Activated T-cell treated with anti-CD3 and anti-CD28 coated beads, Interleukin-2, amount 50 U/mL, for 4 hours (primary cell): ENCODE measurements around the gene FANK1. TPM values are rescaled to one million over a fixed set of nuclear protein-coding genes. Genes with fewer than 3 reads are reported as not detected.
"Not testable (repeated sequence)": the region's sequence is repeated elsewhere in the genome, so short reads cannot be mapped to it uniquely, and the experiment has no call there.

Experiments used
- ATAC-seq, 2 donors: fragments of 200-7000 bp; cut with Tn5 transposase; one replicate each; pipeline ENCODE4 v1.10.0; 2021
- DNase-seq: peaks from one replicate; pipeline ENCODE4 v3.0.0-alpha.2; 2020
- H3K27me3 Mint-ChIP-seq: one replicate; pipeline ENCODE4 v1.8.0; 2021; ENCODE audit warnings: low read depth, mixed read lengths
- H3K36me3 Mint-ChIP-seq: one replicate; pipeline ENCODE4 v1.8.0; 2022; ENCODE audit warnings: mixed read lengths; ENCODE audit not compliant: insufficient read depth
- H3K4me1 Mint-ChIP-seq: one replicate; pipeline ENCODE4 v1.8.0; 2021; ENCODE audit warnings: low read depth, mixed read lengths
- H3K4me3 Mint-ChIP-seq: one replicate; pipeline ENCODE4 v1.8.0; 2021; ENCODE audit warnings: mild to moderate bottlenecking, moderate library complexity, mixed read lengths
- H3K9me3 Mint-ChIP-seq: one replicate; pipeline ENCODE4 v1.8.0; 2021; ENCODE audit warnings: mixed read lengths
- total RNA-seq, 3 donors: library from RNA; stranded (reverse); gene quantifications; one replicate each; pipeline ENCODE4 v1.2.1, GENCODE V29; 2021

FANK1 gene
- total RNA-seq, 3 donors from 2014 or later, result 0.37 to 0.71 (median 0.66) TPM

GRCh38 chr10:125905069-125905994, 9.0 kb downstream of the FANK1 start:
- H3K9me3 Mint-ChIP-seq, H3K27me3 Mint-ChIP-seq, H3K4me3 Mint-ChIP-seq, H3K36me3 Mint-ChIP-seq, DNase-seq, H3K4me1 Mint-ChIP-seq, ATAC-seq: not testable (repeated sequence)

DNA sequence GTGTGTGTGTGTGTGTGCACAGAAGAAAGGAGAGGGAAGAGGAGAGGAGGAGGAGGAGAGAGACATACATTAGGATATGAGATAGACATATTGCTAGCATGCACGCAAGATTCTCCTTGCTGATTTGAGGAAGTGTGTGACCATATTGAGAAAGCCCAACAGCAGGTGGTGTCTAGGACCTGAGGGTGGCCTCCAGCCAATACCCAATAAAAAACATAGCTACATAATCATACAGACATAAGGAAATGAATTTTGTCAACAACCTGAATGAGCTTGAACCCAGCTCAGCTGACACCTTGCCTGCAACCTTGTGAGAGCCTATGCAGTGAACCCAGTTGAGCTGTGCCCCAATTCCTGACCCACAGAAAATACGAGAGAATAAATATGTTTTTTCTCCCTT, 11.2 kb downstream of the FANK1 start:
- H3K9me3 Mint-ChIP-seq, H3K36me3 Mint-ChIP-seq, DNase-seq, ATAC-seq, H3K27me3 Mint-ChIP-seq, H3K4me3 Mint-ChIP-seq, H3K4me1 Mint-ChIP-seq: not testable (repeated sequence)

DNA sequence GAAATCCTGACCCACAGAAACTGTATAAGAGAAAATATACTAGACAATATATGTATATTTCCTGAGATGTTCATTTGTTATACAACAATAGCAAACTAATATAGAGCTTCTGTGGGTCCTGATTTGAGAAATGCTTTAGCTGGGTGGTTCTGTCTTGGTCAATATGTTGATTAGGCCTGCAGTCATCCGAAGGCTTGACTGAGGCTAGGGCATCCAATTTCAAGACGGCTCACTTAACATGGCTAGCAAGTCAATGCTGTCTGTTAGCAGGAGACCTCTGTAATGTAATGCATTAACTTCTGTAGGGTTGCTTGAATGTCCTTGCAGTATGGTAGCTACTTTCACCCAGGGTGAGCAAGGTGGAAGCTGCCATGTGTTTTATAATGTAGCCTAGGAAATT, 12.4 kb downstream of the FANK1 start:
- not testable (repeated sequence) for H3K4me3 Mint-ChIP-seq, H3K36me3 Mint-ChIP-seq, H3K27me3 Mint-ChIP-seq, ATAC-seq, DNase-seq, H3K9me3 Mint-ChIP-seq, H3K4me1 Mint-ChIP-seq

GRCh38 chr10:125909491-125909890, 13.1 kb downstream of the FANK1 start:
- ATAC-seq, DNase-seq, H3K4me3 Mint-ChIP-seq, H3K4me1 Mint-ChIP-seq, H3K9me3 Mint-ChIP-seq, H3K36me3 Mint-ChIP-seq, H3K27me3 Mint-ChIP-seq: not testable (repeated sequence)

DNA sequence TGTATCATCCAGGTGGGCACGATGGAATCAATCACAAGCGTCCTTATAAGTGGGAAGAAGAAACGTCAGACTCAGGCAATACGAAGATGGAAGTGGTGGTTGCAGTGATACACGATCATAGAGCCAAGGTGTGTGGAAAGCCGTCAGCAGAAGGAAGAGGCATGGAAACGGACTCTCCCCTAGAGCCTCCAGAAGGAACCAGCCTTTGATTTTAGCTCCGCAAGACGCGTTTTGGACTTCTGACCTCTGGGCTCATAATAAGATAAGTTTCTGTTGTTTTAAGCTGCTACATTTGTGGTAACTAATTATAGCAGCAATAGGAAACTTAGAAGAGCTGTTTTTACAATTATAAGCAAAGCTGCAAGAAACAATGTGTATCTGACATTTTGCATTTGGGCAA, 14.8 kb downstream of the FANK1 start:
- Mint-ChIP-seq H3K27me3 (peaks cover 11% of the 10 kb centered on the region), H3K4me3 (no peak overlapping the region), H3K36me3 (no peaks in the 10 kb centered on the region), H3K9me3 (no peaks in the 10 kb centered on the region), H3K4me1 (no peaks in the 10 kb centered on the region)
- ATAC-seq (no peak), DNase-seq (no peak)

DNA sequence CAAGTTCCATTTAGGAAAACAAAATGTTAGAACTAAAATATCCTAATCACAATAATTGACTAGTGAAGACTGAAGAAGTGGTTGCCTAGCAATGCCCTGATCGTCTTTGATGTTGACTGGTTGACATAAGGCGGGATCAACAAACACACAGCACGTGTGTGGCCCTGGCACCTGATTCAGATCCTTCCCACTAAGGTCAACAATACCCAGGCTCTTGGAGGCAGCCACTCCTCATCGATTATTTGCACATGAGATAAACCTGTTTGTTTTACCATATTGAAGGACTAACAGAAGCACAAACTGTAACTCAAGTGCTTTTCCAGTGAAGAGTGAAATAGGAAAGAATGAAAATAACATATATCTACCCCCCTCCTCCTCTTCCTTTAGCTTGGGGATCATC, 15.6 kb downstream of the FANK1 start:
- H3K4me1 Mint-ChIP-seq, result no peaks in the 10 kb centered on the region
- no peak for ATAC-seq
- peaks cover 12% of the 10 kb centered on the region for H3K27me3 Mint-ChIP-seq
- no peaks in the 10 kb centered on the region for H3K9me3 Mint-ChIP-seq
- no peaks in the 10 kb centered on the region for H3K36me3 Mint-ChIP-seq
- DNase-seq, result no peak
- H3K4me3 Mint-ChIP-seq, result no peak overlapping the region

DNA sequence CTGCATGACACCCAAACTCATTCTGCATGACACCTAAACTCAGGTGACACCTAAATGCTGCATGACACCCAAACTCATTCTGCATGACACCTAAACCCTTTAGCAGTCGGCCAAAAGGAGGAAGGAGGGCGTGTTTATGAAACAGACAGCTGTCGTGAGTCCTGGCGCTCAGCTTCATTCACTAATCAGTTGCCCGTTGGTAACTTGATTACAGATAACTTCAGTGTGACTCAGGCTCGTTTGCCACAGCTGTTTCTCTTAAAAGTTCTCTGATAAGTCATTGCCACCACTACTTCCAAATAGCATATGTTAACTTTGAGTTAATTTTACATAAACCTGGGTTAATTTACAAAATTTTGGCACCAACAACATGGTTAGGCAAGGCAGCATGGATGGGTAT, 16.9 kb downstream of the FANK1 start:
- H3K36me3 Mint-ChIP-seq, H3K4me3 Mint-ChIP-seq: not testable (repeated sequence)

GRCh38 chr10:125916977-125917376, 20.6 kb downstream of the FANK1 start:
- H3K36me3 Mint-ChIP-seq, result no peaks in the 10 kb centered on the region
- no peaks in the 10 kb centered on the region for H3K9me3 Mint-ChIP-seq
- DNase-seq (no peak), ATAC-seq (no peak)
- H3K4me3 Mint-ChIP-seq, result no peak overlapping the region
- no peaks in the 10 kb centered on the region for H3K4me1 Mint-ChIP-seq
- peaks cover 12% of the 10 kb centered on the region for H3K27me3 Mint-ChIP-seq

More for the DNA sequence above, 16.9 kb downstream of the FANK1 start:
- not testable (repeated sequence) for H3K4me1 Mint-ChIP-seq, H3K9me3 Mint-ChIP-seq, ATAC-seq, DNase-seq
- peaks cover 12% of the 10 kb centered on the region for H3K27me3 Mint-ChIP-seq

DNA sequence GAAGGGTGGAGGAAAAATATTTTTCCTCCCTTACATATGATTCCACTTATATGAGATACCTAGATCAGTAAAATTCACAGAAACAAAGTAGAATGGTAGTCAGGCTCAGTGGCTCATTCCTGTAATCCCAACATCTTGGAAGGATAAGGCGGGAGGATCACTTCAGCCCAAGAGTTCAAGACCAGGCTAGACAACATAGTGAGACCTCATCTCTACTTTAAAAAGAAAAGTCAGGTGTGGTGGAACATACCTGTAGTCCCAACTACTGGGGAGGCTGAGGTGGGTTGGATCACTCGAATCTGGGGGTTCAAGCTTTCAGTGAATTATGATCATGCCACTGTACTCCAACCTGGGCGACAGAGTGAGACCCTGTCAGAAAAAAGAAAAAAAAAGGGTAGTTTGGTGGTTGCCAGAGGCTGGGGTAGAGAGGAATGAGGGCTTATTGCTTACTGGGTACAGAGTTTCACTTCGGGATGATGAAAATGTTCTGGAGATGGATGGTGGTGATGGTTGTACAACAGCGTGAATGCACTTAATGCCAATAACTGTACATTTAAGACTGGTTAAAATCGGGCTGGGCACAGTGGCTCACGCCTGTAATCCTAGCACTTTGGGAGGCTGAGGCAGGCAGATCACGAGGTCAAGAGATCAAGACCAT, 21.5 kb downstream of the FANK1 start:
- H3K36me3 Mint-ChIP-seq, H3K9me3 Mint-ChIP-seq, DNase-seq, H3K4me1 Mint-ChIP-seq, ATAC-seq, H3K4me3 Mint-ChIP-seq: not testable (repeated sequence)
- peaks cover 12% of the 10 kb centered on the region for H3K27me3 Mint-ChIP-seq

DNA sequence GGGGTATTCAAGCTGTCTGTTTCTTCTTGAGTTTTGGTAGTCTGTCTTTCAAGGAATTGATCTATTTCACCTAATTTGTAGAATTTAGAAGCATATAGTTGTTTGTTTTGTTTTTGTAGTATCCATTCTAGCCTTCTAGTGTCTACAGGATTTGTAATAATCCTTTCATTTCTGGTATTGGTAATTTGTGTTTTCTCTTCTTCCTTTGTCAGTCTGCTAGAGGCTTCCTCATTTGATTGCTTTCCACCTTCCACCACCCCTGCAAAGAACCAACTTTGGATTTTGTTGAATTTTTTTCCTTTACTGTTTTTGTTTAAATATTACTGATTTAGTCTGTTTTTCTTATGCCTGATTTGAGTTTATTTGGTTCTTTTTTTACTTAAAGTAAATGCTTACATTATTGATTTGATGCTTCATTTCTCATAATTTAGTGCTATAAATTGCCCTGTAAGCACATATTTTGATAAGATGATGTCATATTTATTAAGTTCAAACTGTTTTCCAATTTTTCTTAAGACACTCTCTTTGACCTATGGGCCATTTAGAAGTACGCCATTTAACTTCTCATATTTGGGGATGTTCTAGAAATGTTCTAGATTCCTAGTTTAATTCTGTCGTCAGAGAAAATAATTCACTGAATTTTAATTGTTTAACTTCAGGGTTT, 25.4 kb downstream of the FANK1 start:
- not testable (repeated sequence) for DNase-seq, ATAC-seq, H3K36me3 Mint-ChIP-seq, H3K4me3 Mint-ChIP-seq, H3K9me3 Mint-ChIP-seq, H3K27me3 Mint-ChIP-seq, H3K4me1 Mint-ChIP-seq

DNA sequence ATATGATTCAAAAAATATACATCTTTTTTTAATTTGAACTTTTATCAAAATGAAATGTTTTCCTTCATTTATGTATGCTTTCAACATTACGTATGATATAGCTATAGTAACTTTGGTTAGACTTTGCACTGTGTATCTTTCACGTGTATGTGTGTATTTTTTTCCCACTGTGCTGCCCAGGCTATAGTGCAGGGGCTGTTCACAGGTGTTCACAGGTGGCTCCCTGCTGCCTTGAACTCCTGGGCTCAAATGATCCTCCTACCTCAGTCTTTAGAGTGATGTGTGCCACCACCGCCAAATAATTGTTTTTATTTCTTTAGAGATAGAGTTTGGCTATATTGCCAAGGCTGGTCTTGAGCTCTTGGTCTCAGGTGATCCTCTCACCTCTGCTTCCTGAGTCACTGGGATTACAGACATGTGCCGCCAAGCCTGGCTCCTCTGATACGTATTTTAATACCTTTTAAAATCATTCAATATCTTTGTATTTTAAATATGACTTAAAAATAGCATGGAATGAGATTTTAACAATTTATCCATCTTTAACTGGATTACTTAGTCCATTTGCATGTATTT, 29.0 kb downstream of the FANK1 start:
- Mint-ChIP-seq H3K27me3 (no peaks in the 10 kb centered on the region), H3K4me1 (no peaks in the 10 kb centered on the region), H3K9me3 (no peaks in the 10 kb centered on the region), H3K36me3 (no peaks in the 10 kb centered on the region), H3K4me3 (no peak overlapping the region)
- no peak for DNase-seq
- no peak for ATAC-seq

DNA sequence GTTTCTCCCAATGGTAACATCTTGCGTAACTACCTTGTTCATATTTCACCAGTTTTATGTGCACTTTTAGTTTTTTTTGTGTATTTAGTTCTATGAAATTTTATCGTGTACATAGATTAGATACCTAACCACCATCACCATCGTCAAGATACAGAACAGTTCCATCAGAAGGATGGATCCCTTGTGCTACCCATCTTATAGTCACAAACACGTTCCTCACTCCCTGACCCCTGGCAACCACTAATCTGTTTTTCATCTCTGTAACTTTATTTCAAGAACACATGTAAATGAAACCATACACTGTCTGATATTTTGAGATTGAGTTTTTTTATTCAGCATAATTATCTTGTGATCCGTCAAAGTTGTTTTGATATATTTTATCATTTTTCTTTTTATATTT, 29.9 kb downstream of the FANK1 start:
- Mint-ChIP-seq H3K4me1 (no peaks in the 10 kb centered on the region), H3K27me3 (no peaks in the 10 kb centered on the region), H3K36me3 (no peaks in the 10 kb centered on the region), H3K9me3 (no peaks in the 10 kb centered on the region), H3K4me3 (no peak overlapping the region)
- ATAC-seq (no peak), DNase-seq (no peak)

GRCh38 chr10:125927265-125927664, 30.9 kb downstream of the FANK1 start:
- not testable (repeated sequence) for ATAC-seq, H3K27me3 Mint-ChIP-seq, H3K4me3 Mint-ChIP-seq, DNase-seq, H3K4me1 Mint-ChIP-seq, H3K9me3 Mint-ChIP-seq, H3K36me3 Mint-ChIP-seq

DNA sequence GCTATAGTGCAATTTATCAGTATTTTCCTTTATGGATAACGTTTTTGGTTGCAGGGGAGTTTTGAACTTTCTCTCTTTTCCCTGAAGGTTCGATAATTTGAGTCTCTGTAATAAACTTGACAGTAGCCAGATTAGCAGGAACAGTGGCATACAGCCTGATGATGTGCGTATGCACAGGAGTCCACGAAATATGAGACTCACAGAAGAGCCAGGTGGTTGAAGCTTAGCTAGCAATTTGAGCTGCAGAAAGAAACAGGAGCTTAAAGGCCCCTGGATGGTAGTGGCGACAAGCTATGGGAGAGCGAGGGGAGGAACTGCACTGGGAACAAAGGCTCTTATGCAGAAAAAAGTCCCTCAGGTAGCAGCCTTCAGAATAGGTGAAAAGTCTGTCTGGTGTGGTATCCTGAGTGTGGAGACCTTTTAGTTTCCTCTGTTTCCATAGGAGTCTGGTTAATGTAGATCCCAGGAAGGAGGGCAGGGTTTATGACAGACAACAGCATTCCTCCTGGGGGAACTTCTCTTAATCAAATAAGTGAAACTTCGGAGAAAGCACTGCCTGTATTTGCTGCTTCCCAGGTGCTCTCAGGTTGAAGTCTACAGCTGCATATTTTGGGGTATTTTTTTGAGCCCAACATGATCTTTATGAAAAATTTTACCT, 32.7 kb downstream of the FANK1 start:
- Mint-ChIP-seq H3K36me3 (no peaks in the 10 kb centered on the region), H3K4me1 (no peaks in the 10 kb centered on the region), H3K27me3 (peaks cover 9% of the 10 kb centered on the region), H3K9me3 (peaks cover 4% of the 10 kb centered on the region), H3K4me3 (no peak overlapping the region)
- no peak for ATAC-seq
- DNase-seq, result no peak
